HG02885 (cell line): ENCODE data around the gene KRTAP4-3.
"Not testable (repeated sequence)": the region's sequence is repeated elsewhere in the genome, so short reads cannot be mapped to it uniquely, and the experiment has no call there.

Experiments used
- ATAC-seq: cut with Tn5 transposase; IDR thresholded peaks from one replicate; pipeline ENCODE4 v1.9.1; 2021; ENCODE audit warnings: mild to moderate bottlenecking; ENCODE audit not compliant: unreplicated experiment, poor library complexity

The KRTAP4-3 gene

DNA sequence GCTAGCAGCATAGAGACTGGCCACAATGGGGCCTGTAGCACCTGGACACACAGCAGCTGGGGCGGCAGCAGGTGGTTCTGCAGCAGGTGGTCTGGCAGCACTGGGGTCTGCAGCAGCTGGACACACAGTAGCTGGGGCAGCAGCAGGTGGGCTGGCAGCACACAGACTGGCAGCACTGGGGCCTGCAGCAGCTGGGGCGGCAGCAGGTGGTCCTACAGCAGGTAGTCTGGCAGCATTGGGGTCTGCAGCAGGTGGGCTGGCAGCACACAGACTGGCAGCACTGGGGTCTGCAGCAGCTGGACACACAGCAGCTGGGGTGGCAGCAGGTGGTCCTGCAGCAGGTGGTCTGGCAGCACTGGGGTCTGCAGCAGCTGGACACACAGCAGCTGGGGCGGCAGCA lies 7.8 kb downstream of the KRTAP4-3 start:
- ATAC-seq, result not testable (repeated sequence)

DNA sequence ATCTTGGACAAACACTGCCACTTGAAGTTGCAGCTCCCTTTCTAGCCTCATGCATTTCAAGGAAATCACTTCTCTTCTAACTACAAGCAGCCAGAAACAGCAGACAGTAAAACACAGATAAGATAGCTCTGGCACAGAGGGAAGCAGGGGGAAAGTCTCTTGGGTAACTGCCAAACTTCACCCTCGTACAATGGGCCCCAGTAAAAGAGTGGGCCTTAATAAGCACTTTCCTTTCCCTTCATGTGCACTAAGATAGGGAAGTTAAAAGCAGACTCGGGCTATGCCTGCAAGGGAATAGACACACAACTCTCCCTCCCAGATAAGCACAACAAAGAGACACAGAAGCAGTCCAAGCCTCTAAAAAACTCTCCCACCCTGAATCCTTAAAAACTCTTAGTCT lies 14.2 kb downstream of the KRTAP4-3 start:
- no peak for ATAC-seq

DNA sequence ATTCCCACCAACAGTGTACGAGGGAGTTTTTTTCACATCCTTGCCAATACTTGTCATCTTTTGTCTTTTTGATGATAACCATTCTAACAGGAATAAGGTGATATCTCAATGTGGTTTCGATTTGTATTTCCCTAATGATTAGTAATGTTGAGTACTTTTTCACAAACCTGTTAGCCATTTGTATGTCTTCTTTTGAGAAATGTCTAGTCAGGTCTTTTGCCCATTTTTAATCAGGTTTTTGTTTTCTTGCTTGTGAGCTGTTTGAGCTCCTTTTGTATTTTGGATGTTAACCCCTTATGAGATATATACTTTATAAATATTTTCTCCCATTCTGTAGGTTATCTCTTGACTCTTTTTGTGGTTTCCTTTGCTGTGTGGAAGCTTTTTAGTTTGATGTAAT lies 16.5 kb downstream of the KRTAP4-3 start:
- ATAC-seq, result no peak

DNA sequence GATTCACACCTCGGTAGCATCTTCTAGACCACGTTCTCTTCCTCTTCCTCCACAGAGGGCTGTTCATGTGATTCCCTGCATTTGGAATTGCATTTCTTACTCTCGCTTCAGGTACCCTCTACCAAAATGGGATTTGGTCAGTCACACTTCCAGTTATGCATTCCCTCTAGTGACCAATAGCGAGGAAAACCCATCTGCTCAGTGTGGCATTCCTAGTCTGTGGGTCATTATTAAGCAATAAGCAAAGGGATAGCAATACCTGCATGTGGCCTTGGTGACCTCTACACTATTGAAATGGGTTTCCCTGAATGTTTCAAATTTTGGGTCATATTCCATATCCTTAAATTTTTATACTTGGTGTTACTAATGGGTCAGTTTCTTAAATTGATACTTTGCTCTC lies 18.0 kb downstream of the KRTAP4-3 start:
- no peak for ATAC-seq

DNA sequence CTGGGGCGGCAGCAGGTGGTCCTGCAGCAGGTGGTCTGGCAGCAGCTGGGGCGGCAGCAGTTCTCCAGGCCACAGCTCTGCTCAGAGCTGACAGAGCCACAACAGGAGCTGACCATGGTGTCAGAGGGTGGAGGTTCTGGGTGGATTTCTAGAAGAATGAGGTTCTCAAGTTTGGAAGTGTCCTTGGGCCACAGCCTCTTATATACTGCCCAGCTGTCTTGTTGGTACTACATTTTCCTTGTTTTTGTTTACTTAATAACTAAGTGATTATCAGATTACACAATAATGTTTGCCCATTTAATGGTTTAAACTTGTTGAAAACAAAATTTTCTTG lies 18.4 kb downstream of the KRTAP4-3 start, which contains the start of gene KRTAP4-5:
Gene KRTAP4-5 (minus strand): TSS at position 174 of the 334 bp plus-strand sequence. CDS start 58 bp downstream, at position 116.
- ATAC-seq, result no peak

DNA sequence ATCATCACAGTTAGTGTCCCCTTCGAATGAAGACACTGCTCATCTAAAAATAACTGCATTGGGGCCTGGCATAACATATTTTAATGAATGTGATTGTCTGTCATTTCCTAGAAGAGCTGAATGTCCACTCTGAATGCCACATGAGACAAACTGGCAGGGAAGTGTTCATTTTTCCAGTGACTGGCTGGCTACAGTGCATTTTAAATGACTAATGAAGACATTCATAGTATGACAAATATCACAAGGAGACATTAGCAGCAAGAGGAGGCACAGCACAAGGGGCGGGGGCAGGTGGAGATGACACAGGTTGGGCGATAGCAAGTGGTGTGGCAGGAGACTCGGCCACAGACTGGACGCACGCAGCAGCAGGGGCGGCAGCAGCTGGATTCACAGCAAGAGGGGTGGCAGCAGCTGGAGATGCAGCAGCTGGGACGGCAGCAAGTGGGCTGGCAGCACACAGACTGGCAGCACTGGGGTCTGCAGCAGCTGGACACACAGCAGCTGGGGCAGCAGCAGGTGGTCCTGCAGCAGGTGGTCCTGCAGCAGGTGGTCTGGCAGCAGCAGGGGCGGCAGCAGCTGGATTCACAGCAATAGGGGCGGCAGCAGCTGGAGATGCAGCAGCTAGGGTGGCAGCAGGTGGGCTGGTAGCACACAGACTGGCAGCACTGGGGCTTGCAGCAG lies 18.9 kb downstream of the KRTAP4-3 start:
- not testable (repeated sequence) for ATAC-seq

DNA sequence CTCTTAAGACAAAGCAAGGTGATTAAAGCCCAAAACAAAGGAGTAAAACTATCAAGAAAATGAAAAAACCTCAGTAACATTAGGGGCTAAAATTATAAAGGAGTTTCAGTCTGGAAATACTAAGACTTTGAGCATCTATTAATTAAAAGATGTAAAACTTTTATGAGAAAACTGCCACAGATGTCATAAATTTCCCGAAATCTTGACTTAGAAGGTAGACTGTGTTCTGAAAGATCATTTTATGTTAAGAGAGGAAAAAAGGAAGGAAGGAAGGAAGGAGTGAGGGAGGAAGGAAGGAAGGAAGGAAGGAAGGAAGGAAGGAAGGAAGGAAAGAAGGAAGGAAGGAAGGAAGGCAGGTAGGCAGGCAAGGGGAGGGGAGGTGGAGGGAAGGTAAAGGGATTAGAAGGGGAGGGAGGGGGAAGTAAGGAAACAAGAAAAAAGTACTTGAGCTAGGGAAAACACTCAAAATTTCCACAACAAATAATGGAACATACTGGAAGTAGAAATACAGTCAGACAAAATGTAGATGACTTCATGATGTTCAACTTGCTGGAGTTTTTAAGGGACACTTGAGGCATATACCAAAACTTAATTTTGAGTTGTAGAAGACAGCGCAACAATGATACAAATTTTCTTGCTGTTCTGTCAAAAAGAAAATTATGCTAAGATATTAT lies 20.4 kb downstream of the KRTAP4-3 start:
- no peak for ATAC-seq

DNA sequence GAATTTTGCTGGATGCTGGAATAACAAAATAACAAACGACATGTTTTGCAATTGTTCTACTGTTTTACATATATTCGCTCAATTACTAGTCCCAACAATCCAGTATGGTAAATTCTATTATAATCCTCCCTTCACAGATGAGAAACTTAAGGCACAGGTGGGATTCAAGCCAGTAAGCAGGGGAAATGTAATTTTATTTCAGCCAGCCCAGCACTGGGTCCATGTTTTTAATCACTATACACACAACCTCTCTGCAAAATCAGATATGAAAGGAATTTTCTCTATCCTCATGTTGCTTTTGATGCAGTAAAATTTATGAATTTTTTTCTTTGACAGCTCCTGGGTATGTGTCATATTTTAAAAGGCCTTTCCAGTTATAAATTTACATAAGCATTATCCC lies 22.8 kb downstream of the KRTAP4-3 start:
- ATAC-seq, result no peak

DNA sequence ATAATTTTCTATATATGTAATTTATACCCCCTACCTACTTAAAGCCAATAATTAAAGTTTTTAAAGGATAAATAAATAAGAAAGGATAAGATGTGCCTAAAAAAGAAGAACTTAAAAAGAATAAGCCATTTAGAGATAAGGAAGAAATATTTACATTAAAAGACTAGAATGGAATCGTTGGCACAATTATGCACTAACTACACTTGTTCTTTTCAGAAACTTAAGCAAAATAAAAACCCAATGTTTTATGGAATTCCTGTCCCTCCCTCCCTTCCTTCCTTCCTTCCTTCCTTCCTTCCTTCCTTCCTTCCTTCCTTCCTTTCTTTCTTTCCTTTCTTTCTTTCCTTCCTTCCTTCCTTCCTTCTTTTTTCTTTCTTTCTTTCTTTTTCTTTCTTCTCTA lies 23.2 kb downstream of the KRTAP4-3 start:
- ATAC-seq, result no peak

DNA sequence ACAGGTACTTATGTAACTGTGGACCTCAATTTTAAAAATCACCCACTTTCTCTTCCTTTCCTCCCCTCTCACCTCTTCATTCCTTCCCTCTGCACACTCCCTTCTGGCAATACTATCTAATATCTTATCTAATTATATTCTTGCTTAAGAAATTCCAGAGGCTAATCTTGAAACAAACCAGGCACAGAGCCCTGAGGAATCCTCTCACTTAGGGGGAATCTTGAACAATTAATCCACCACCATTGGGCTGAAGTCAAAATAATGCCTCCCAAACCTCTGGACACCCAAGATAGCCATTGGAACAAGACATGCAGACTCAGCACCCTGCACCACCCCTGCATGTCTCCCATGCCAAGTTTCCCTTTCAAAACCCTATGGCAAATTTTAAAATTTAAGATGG lies 26.7 kb downstream of the KRTAP4-3 start:
- ATAC-seq, result no peak

DNA sequence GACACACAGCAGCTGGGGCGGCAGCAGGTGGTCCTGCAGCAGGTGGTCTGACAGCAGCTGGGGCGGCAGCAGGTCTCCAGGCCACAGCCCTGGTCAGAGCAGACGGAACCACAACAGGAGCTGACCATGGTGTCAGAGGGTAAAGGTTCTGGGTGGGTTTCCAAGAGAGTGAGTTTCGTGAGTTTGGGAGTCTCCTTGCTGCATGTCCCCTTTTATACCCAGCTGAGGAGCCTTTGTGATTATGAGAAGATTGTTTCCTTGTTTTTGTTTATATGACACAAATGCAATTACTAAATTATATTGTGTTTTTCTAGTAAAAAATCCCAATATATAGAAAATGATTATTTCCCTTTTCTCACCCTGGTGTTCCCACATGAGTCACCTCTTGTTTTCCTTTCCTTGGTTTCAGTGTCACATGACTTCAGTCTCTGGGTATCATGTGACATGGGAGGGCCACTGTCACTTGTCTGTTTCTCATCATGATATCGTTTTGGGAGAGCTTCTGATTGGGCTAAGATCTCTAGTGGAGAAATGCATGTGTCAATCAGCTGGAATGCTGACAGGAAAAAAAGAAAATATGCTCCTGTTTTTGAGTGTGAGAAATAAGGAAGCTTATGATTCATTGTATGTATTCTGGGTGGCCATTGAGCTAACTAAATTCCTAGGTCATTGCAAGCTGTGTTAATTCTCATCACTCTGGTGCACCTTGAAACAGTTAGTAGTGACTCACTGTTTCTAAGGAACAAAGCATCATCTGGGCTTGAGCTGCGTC lies 27.5 kb downstream of the KRTAP4-3 start, which contains the start of gene KRTAP4-6:
Gene KRTAP4-6 (minus strand): TSS at position 185 of the 772 bp plus-strand sequence. CDS start 57 bp downstream, at position 128.
- no peak for ATAC-seq

DNA sequence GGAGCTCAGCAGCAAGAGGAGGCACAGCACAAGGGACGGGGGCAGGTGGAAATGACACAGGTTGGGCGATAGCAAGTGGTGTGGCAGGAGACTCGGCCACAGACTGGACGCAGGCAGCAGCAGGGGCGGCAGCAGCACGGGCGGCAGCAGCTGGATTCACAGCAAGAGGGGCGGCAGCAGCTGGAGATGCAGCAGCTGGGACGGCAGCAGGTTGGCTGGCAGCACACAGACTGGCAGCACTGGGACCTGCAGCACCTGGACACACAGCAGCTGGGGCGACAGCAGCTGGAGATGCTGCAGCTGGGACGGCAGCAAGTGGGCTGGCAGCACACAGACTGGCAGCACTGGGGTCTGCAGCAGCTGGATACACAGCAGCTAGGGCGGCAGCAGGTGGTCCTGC lies 28.2 kb downstream of the KRTAP4-3 start:
- not testable (repeated sequence) for ATAC-seq

DNA sequence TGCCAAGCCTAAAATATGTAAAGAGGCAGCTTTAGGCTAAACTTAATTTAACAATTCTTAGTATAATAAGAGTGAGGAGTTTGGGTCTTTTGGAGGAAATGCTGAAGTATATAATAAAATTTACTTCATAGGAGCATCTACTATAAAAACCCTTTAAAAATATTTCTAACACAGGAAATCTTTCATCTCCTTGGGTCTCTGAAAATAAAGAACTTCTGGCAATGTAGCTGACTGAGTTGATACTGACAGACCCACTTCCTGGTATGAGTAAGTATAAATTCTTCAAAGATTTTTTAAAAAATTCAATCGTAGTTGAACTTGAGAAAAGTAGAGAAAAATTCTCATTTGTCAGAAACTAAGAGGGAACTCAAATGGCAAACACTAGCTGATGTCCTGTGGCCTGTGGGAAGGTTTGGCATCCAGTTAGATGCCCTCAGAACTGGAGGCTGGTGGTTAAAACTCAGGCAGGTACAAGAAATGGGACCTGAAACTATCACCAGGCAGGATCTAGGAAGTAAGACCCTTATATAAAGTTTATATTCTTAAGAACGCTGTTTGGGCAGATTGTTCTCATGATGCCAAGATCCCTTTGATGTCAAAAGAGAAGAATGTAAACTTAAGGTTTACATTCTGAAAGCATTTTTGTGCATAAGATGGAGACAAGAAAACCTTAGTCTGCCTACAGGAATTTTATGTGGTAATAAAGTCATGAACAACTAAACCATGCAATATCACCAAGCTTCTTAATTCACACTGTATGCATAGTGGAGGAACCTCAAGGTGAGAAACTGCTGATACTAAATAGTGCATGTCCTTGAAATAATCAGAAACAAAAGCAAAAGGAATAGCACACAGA lies 33.9 kb downstream of the KRTAP4-3 start:
- ATAC-seq, result no peak

DNA sequence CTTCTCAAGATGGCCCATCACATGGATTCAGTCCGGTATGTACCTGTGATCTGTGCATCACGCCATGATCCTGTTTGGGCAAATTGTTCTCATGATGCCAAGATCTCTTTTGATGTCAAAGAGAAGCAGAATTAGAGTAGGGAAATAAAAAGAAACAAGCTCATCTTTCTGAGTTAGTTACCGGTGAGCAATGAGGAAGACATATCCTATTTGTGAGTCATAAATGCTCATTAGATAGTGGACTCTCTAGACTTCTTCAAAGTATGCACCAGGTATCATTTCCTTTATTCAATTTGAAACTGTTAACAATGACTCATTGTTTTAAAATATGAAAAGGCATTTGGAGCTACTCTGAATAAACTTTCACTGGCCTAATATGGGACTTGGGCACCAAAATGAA lies 36.0 kb downstream of the KRTAP4-3 start:
- no peak for ATAC-seq

DNA sequence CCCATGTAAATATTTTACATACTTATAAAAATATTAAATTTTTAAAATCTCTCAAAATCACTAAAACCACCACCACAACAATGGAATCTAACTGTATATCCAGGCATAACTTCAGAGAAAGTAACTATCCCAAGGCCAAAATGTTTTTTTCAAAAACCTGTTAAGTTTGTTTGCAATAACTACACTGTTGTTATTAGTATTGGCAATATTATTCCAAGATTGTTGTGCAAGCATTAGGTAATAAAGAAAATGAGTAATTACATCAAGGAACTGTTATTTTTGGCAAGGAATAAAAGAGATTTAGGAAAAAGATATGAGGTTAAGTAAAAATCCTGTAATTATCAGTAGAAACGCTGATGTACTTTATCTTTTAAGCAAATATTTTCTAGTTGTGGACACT lies 40.6 kb downstream of the KRTAP4-3 start:
- ATAC-seq, result no peak

DNA sequence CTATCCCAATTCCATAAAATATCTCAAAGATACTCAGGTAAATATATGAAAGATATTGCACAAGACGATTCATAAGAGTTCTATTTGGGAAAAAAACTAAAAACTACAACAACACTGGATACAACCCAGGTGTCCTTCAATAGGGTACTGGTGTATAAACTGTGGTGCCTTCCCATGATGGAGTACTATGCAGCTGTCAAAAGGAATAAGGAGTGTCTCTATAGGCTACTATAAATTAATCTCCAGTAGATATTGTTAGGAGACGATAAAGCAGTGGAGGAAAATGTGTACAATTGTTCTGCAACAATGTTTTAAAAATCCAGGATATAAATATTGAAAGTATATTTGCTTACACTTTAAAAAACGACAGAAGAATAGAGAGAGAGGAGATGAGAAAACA lies 41.6 kb downstream of the KRTAP4-3 start:
- ATAC-seq, result no peak

DNA sequence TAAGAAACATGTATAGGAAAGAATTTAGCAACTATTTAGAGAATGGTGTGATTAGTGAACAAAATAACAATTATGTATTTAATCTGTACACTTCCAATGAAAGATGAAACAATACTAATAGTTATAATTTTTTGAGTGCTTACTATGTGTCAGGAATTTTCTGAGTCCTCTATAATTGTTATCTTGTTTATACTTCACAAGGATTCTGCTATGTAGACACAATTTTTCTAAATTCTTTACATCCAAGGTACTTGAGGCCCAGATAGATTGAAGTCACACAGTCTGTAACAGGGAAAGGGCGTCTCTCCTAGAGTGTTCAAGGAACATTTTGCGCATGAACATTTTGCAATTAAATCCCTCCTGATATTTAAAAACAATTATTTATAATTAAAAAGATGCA lies 43.0 kb downstream of the KRTAP4-3 start:
- ATAC-seq, result no peak

DNA sequence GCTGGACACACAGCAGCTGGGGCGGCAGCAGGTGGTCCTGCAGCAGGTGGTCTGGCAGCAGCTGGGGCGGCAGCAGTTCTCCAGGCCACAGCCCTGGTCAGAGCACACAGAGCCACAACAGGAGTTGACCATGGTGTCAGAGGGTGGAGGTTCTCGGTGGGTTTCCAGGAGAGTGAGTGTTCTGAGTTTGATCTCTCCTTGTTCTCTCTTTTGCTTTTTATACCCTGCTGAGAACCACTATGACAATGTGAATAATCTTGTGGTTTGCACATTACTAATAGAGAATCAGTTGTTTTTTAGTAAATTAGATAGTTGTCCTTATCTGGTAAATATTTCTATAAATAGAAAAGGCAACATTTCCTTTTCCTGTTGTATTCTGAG lies 44.0 kb downstream of the KRTAP4-3 start, which contains the start of gene KRTAP4-12:
Gene KRTAP4-12 (minus strand): TSS at position 192 of the 381 bp plus-strand sequence. CDS start 60 bp downstream, at position 132.
- not testable (repeated sequence) for ATAC-seq

DNA sequence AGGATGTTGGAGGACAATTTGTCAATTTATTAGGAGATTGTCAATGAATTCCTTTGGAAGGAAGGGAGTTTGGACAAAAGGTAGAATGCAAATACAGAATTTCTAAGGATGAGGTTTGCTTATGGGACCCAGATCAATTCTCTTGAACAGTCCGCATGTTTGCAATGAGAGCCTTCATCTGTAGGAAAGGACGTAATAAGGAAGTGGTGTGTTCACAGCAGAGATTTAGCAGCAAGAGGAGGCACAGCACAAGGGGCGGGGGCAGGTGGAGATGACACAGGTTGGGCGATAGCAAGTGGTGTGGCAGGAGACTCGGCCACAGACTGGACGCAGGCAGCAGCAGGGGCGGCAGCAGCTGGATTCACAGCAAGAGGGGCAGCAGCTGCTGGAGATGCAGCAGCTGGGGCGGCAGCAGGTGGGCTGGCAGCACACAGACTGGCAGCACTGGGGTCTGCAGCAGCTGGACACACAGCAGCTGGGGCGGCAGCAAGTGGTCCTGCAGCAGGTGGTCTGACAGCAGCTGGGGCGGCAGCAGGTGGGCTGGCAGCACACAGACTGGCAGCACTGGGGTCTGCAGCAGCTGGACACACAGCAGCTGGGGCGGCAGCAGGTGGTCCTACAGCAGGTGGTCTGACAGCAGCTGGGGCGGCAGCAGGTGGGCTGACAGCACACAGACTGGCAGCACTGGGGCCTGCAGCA lies 44.6 kb downstream of the KRTAP4-3 start:
- ATAC-seq, result not testable (repeated sequence)

DNA sequence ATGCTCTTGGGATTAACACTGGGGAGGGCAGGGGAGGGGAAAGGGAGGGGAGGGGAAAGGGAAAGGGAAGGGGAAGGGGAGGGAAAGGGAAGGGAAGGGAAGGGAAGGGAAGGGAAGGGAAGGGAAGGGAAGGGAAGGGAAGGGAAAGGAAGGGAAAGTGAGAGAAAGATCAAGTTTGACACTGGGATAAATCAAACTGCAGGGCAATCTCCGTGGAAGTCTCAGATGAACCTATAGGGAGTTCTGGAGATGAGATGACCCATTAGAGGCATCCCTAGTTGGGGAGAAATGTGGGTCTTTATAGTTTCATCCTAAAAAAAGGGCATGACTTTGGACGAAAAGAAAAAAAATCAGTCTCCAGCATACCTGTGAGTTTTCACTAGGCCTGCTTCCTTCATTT lies 46.3 kb downstream of the KRTAP4-3 start:
- no peak for ATAC-seq
